Peyer's patch (tissue), 4 donors: ENCODE data around the gene THBD.

ENCODE experiments used
- POLR2A ChIP-seq, 2 donors: fragments of 450-650 bp; IDR thresholded peaks; one replicate each; pipeline ENCODE4 v1.5.1; 2017; ENCODE audit warnings: antibody characterized with exemption in 2 of 2, mild to moderate bottlenecking in 2 of 2, moderate library complexity in 2 of 2
- TF ChIP-seq, protein P1 (sequence below), 6 experiments: fragments of 450-650 bp in 4 of 6; fragments of 200-600 bp in 2 of 6; sonication (generic) in 1 of 6; IDR thresholded peaks; one replicate each; pipeline ENCODE4 v1.5.1; 2017 to 2019; ENCODE audit warnings: antibody characterized with exemption in 6 of 6, mild to moderate bottlenecking in 3 of 6, moderate library complexity in 1 of 6

DNA sequence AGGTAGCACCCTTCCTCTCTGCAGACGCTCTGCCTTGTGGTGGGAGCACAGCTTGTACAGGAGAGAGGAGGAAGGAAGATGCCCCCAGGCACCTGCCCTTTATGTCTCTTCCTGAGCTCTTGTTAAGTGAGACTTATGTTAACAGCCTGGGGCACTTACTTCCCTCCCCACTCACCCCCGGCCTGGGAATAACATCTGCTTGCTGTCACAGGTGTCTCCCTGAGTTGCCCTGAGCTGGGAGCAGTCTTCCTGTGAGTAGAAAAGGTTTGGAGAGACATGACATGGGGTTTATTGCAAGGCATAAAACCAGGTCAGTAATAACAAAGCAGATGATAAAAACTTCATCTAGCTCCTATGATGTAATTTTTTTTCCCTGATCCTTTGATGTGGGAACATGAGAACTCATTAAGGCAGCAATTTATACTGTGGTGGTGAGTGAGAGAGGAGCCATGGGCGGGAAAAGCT is 12.4 kb downstream of the THBD start:
- TF ChIP-seq, protein P1, sequence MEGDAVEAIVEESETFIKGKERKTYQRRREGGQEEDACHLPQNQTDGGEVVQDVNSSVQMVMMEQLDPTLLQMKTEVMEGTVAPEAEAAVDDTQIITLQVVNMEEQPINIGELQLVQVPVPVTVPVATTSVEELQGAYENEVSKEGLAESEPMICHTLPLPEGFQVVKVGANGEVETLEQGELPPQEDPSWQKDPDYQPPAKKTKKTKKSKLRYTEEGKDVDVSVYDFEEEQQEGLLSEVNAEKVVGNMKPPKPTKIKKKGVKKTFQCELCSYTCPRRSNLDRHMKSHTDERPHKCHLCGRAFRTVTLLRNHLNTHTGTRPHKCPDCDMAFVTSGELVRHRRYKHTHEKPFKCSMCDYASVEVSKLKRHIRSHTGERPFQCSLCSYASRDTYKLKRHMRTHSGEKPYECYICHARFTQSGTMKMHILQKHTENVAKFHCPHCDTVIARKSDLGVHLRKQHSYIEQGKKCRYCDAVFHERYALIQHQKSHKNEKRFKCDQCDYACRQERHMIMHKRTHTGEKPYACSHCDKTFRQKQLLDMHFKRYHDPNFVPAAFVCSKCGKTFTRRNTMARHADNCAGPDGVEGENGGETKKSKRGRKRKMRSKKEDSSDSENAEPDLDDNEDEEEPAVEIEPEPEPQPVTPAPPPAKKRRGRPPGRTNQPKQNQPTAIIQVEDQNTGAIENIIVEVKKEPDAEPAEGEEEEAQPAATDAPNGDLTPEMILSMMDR (IDR thresholded peaks at IDR 0.05), result no peak
- TF ChIP-seq POLR2A (IDR thresholded peaks at IDR 0.05), result no peak
